ENCODE measurements around the gene TEX11.

DNA sequence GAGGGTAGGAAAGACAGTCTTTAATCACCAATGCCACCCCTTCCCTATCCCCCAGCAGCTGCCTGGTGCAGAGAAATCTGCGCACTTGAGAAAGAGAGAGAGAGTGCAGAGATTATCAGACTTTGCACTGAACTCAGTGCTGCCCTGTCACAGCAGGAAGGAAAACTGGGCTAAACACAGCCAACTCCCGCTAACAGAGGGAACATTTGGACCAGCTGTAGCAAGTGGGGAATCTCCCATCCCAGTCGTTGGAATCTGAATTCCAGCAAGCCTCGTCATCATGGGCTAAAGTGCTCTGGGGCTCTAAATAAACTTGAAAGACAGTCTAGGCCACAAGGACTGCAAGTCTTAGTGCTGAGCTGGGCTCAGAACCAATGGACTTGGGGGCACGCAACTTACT lies 295.2 kb downstream of the TEX11 start:
- TF ChIP-seq, protein P1, sequence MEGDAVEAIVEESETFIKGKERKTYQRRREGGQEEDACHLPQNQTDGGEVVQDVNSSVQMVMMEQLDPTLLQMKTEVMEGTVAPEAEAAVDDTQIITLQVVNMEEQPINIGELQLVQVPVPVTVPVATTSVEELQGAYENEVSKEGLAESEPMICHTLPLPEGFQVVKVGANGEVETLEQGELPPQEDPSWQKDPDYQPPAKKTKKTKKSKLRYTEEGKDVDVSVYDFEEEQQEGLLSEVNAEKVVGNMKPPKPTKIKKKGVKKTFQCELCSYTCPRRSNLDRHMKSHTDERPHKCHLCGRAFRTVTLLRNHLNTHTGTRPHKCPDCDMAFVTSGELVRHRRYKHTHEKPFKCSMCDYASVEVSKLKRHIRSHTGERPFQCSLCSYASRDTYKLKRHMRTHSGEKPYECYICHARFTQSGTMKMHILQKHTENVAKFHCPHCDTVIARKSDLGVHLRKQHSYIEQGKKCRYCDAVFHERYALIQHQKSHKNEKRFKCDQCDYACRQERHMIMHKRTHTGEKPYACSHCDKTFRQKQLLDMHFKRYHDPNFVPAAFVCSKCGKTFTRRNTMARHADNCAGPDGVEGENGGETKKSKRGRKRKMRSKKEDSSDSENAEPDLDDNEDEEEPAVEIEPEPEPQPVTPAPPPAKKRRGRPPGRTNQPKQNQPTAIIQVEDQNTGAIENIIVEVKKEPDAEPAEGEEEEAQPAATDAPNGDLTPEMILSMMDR (IDR thresholded peaks at IDR 0.05; ENCODE audit: low read length): no peak
- no peak for TF ChIP-seq EZH2 (IDR thresholded peaks at IDR 0.05; ENCODE audit: borderline replicate concordance, low read length)
